HG03280 (cell line): ENCODE data around the gene ARNT2.

ENCODE experiments used
- ATAC-seq: cut with Tn5 transposase; IDR thresholded peaks from one replicate; pipeline ENCODE4 v1.9.1; 2021; ENCODE audit warnings: mild to moderate bottlenecking, moderate library complexity; ENCODE audit not compliant: unreplicated experiment

ARNT2 gene

GRCh38 chr15:80588801-80589200 is 184.6 kb downstream of the ARNT2 start:
- ATAC-seq, result no peak

- no peak for ATAC-seq
Measured at GRCh38 chr15:80590761-80591355, 186.7 kb downstream of the ARNT2 start.

- ATAC-seq, result no peak
Measured at GRCh38 chr15:80591471-80591870, 187.3 kb downstream of the ARNT2 start.

- no peak for ATAC-seq
Measured at GRCh38 chr15:80591938-80592825, 188.0 kb downstream of the ARNT2 start.

- no peak for ATAC-seq
Measured at GRCh38 chr15:80593486-80594030, 189.4 kb downstream of the ARNT2 start.

GRCh38 chr15:80594091-80594889 is 190.1 kb downstream of the ARNT2 start:
- no peak for ATAC-seq

- no peak for ATAC-seq
Measured at GRCh38 chr15:80595396-80595795, 191.2 kb downstream of the ARNT2 start.

- ATAC-seq, result no peak
Measured at GRCh38 chr15:80596521-80596976, 192.4 kb downstream of the ARNT2 start.

GRCh38 chr15:80597076-80597475 is 192.9 kb downstream of the ARNT2 start:
- ATAC-seq, result no peak

- ATAC-seq, result no peak
Measured at GRCh38 chr15:80599359-80599758, 195.2 kb downstream of the ARNT2 start.

- ATAC-seq, result no peak
Measured at GRCh38 chr15:80600626-80601025, 196.4 kb downstream of the ARNT2 start.

GRCh38 chr15:80601256-80601655 is 197.1 kb downstream of the ARNT2 start:
- ATAC-seq, result no peak

- ATAC-seq, result no peak
Measured at GRCh38 chr15:80604583-80605575, 200.7 kb downstream of the ARNT2 start.

- no peak for ATAC-seq
Measured at GRCh38 chr15:80605591-80606150, 201.5 kb downstream of the ARNT2 start.

- ATAC-seq, result no peak
Measured at GRCh38 chr15:80606511-80607071, 202.4 kb downstream of the ARNT2 start.

- ATAC-seq, result no peak
Measured at GRCh38 chr15:80607287-80607980, 203.3 kb downstream of the ARNT2 start.

GRCh38 chr15:80608688-80609087 is 204.5 kb downstream of the ARNT2 start:
- no peak for ATAC-seq

GRCh38 chr15:80609091-80609490 is 204.9 kb downstream of the ARNT2 start:
- no peak for ATAC-seq

- ATAC-seq, result no peak
Measured at GRCh38 chr15:80609512-80609946, 205.3 kb downstream of the ARNT2 start.
